Skeletal muscle satellite cell (primary cell): ENCODE results near the gene RNF213.

Experiments
- H3K27me3 ChIP-seq: 2 replicates; pipeline ENCODE4 v1.7.0; 2013; ENCODE audit warnings: low read length; ENCODE audit not compliant: control insufficient read depth, insufficient read depth
- H3K36me3 ChIP-seq: 2 replicates; pipeline ENCODE4 v1.7.0; 2013; ENCODE audit warnings: mild to moderate bottlenecking, control low read depth, low read length; ENCODE audit not compliant: insufficient read depth
- H3K4me1 ChIP-seq: 2 replicates; pipeline ENCODE4 v1.7.0; 2013; ENCODE audit warnings: low read length; ENCODE audit not compliant: control insufficient read depth, insufficient read depth
- H3K4me2 ChIP-seq: 2 replicates; pipeline ENCODE4 v1.7.0; 2013; ENCODE audit warnings: mild to moderate bottlenecking, low read length
- H3K4me3 ChIP-seq: 2 replicates; pipeline ENCODE4 v1.7.0; 2013; ENCODE audit warnings: low read length
- H3K9ac ChIP-seq: 2 replicates; pipeline ENCODE4 v1.7.0; 2013; ENCODE audit warnings: mild to moderate bottlenecking, low read depth, low read length, moderate library complexity
- H3K9me3 ChIP-seq: replicated peaks from 2 replicates; pipeline ENCODE4 v1.7.0; 2013; ENCODE audit warnings: mild to moderate bottlenecking, control low read depth, low read length

Gene RNF213

GRCh38 chr17:80384078-80384960 is 123.7 kb downstream of the RNF213 start:
- no peak overlapping the region for H3K4me3 ChIP-seq
- no peaks in the 10 kb centered on the region for H3K9me3 ChIP-seq
- H3K9ac ChIP-seq: no peak overlapping the region
- H3K4me2 ChIP-seq: no peak overlapping the region
- H3K36me3 ChIP-seq: peaks cover 96% of the 10 kb centered on the region
- no peaks in the 10 kb centered on the region for H3K4me1 ChIP-seq
- H3K27me3 ChIP-seq: no peaks in the 10 kb centered on the region

GRCh38 chr17:80385046-80385445 is 124.4 kb downstream of the RNF213 start:
- no peaks in the 10 kb centered on the region for H3K4me1 ChIP-seq
- no peak overlapping the region for H3K4me2 ChIP-seq
- no peak overlapping the region for H3K9ac ChIP-seq
- H3K27me3 ChIP-seq: no peaks in the 10 kb centered on the region
- peaks cover 97% of the 10 kb centered on the region for H3K36me3 ChIP-seq
- H3K4me3 ChIP-seq: no peak overlapping the region
- no peaks in the 10 kb centered on the region for H3K9me3 ChIP-seq

GRCh38 chr17:80386341-80386740 is 125.7 kb downstream of the RNF213 start:
- no peak overlapping the region for H3K4me3 ChIP-seq
- H3K9me3 ChIP-seq: no peaks in the 10 kb centered on the region
- H3K27me3 ChIP-seq: no peaks in the 10 kb centered on the region
- H3K36me3 ChIP-seq: peaks cover 94% of the 10 kb centered on the region
- no peak overlapping the region for H3K9ac ChIP-seq
- H3K4me1 ChIP-seq: no peaks in the 10 kb centered on the region
- H3K4me2 ChIP-seq: no peak overlapping the region

- Histone ChIP-seq H3K36me3 (peaks cover 93% of the 10 kb centered on the region), H3K4me3 (no peak overlapping the region), H3K9ac (no peak overlapping the region), H3K4me1 (no peaks in the 10 kb centered on the region), H3K4me2 (no peak overlapping the region), H3K9me3 (no peaks in the 10 kb centered on the region), H3K27me3 (no peaks in the 10 kb centered on the region)
These were observed 126.4 kb downstream of the RNF213 start for GRCh38 chr17:80387071-80387470.

GRCh38 chr17:80388175-80388574 is 127.5 kb downstream of the RNF213 start:
- H3K4me3 ChIP-seq: no peak overlapping the region
- no peak overlapping the region for H3K4me2 ChIP-seq
- H3K4me1 ChIP-seq: no peaks in the 10 kb centered on the region
- H3K9me3 ChIP-seq: no peaks in the 10 kb centered on the region
- no peaks in the 10 kb centered on the region for H3K27me3 ChIP-seq
- no peak overlapping the region for H3K9ac ChIP-seq
- peaks cover 92% of the 10 kb centered on the region for H3K36me3 ChIP-seq

- Histone ChIP-seq H3K4me1 (no peaks in the 10 kb centered on the region), H3K4me3 (no peak overlapping the region), H3K27me3 (no peaks in the 10 kb centered on the region), H3K9ac (no peak overlapping the region), H3K4me2 (no peak overlapping the region), H3K36me3 (peaks cover 92% of the 10 kb centered on the region), H3K9me3 (no peaks in the 10 kb centered on the region)
These were observed 127.9 kb downstream of the RNF213 start for GRCh38 chr17:80388601-80389000.

- Histone ChIP-seq H3K4me3 (no peak overlapping the region), H3K36me3 (peaks cover 92% of the 10 kb centered on the region), H3K9me3 (no peaks in the 10 kb centered on the region), H3K4me2 (no peak overlapping the region), H3K27me3 (no peaks in the 10 kb centered on the region), H3K9ac (no peak overlapping the region), H3K4me1 (no peaks in the 10 kb centered on the region)
These were observed 128.7 kb downstream of the RNF213 start for GRCh38 chr17:80389011-80389995.

- no peak overlapping the region for H3K4me2 ChIP-seq
- no peaks in the 10 kb centered on the region for H3K9me3 ChIP-seq
- peaks cover 65% of the 10 kb centered on the region for H3K36me3 ChIP-seq
- H3K27me3 ChIP-seq: no peaks in the 10 kb centered on the region
- H3K4me3 ChIP-seq: no peak overlapping the region
- no peak overlapping the region for H3K9ac ChIP-seq
- H3K4me1 ChIP-seq: no peaks in the 10 kb centered on the region
These were observed 132.7 kb downstream of the RNF213 start for GRCh38 chr17:80393241-80393890.

GRCh38 chr17:80393961-80394360 is 133.3 kb downstream of the RNF213 start:
- Histone ChIP-seq H3K36me3 (peaks cover 59% of the 10 kb centered on the region), H3K4me2 (no peak overlapping the region), H3K4me3 (no peak overlapping the region), H3K9ac (no peak overlapping the region), H3K9me3 (no peaks in the 10 kb centered on the region), H3K27me3 (no peaks in the 10 kb centered on the region), H3K4me1 (no peaks in the 10 kb centered on the region)

GRCh38 chr17:80394629-80395216 is 134.1 kb downstream of the RNF213 start:
- Histone ChIP-seq H3K27me3 (no peaks in the 10 kb centered on the region), H3K9ac (no peak overlapping the region), H3K4me3 (no peak overlapping the region), H3K4me1 (no peaks in the 10 kb centered on the region), H3K36me3 (peaks cover 51% of the 10 kb centered on the region), H3K4me2 (no peak overlapping the region), H3K9me3 (no peaks in the 10 kb centered on the region)
